Liver (tissue), 9 donors: ENCODE measurements around the gene NUB1. TPM values are rescaled to one million over a fixed set of nuclear protein-coding genes. Genes with fewer than 3 reads are reported as not detected.

Source experiments
- DNase-seq: peaks from one replicate; pipeline ENCODE4 v3.0.0-alpha.2; 2017; ENCODE audit warnings: low spot score
- H3K27ac ChIP-seq, 2 donors: one replicate each; pipeline ENCODE4 v1.7.0; 2013; ENCODE audit warnings: inconsistent platforms in 2 of 2, low read length in 2 of 2, control low read depth in 1 of 2, low read depth in 1 of 2, mild to moderate bottlenecking in 1 of 2
- H3K27me3 ChIP-seq, 4 donors: one replicate each; pipeline versions ENCODE4 v1.6.1 to v1.7.0; 2013; ENCODE audit warnings: low read length in 3 of 4, inconsistent platforms in 1 of 4, mild to moderate bottlenecking in 1 of 4, moderate library complexity in 1 of 4; ENCODE audit not compliant: control insufficient read depth in 4 of 4, insufficient read depth in 4 of 4
- H3K36me3 ChIP-seq, 4 donors: one replicate each; pipeline versions ENCODE4 v1.6.1 to v1.7.0; 2013; ENCODE audit warnings: low read length in 3 of 4, mild to moderate bottlenecking in 3 of 4, low read depth in 1 of 4, moderate library complexity in 1 of 4; ENCODE audit not compliant: control insufficient read depth in 4 of 4, insufficient read depth in 3 of 4
- H3K4me1 ChIP-seq, 4 donors: one replicate each; pipeline versions ENCODE4 v1.6.1 to v1.7.0; 2013; ENCODE audit warnings: low read length in 3 of 4, mild to moderate bottlenecking in 3 of 4, moderate library complexity in 1 of 4; ENCODE audit not compliant: control insufficient read depth in 4 of 4, insufficient read depth in 4 of 4
- H3K4me3 ChIP-seq, 3 donors: one replicate each; pipeline versions ENCODE4 v1.6.1 to v1.7.0; 2013; ENCODE audit warnings: low read length in 3 of 3, control low read depth in 1 of 3, low read depth in 1 of 3, mild to moderate bottlenecking in 1 of 3
- H3K9ac ChIP-seq, 2 donors: one replicate each; pipeline ENCODE4 v1.7.0; 2013; ENCODE audit warnings: low read length in 2 of 2, mild to moderate bottlenecking in 2 of 2, moderate library complexity in 2 of 2, control low read depth in 1 of 2, low read depth in 1 of 2
- H3K9me3 ChIP-seq, 4 donors: one replicate each; pipeline versions ENCODE4 v1.6.1 to v1.7.0; 2013; ENCODE audit warnings: low read length in 3 of 4; ENCODE audit not compliant: control insufficient read depth in 4 of 4
- EGR1 ChIP-seq, 2 donors: IDR thresholded peaks; 2 replicates each; pipeline ENCODE4 v1.6.1; 2016 to 2018; ENCODE audit warnings: antibody characterized with exemption in 2 of 2, low read depth in 2 of 2
- FOXA1 ChIP-seq: IDR thresholded peaks from 2 replicates; pipeline ENCODE4 v1.6.1; 2016; ENCODE audit warnings: antibody characterized with exemption
- GABPA ChIP-seq, 2 donors: IDR thresholded peaks in 1 of 2; conservative IDR thresholded peaks in 1 of 2; 2 replicates each; pipeline ENCODE4 v1.6.1; 2016; ENCODE audit warnings: antibody characterized with exemption in 2 of 2, mild to moderate bottlenecking in 1 of 2, moderate library complexity in 1 of 2
- HNF4A ChIP-seq, 2 donors: conservative IDR thresholded peaks; 2 replicates each; pipeline ENCODE4 v1.6.1; 2016; ENCODE audit warnings: antibody characterized with exemption in 2 of 2, mild to moderate bottlenecking in 2 of 2
- HNF4G ChIP-seq: IDR thresholded peaks from 2 replicates; pipeline ENCODE4 v1.6.1; 2016; ENCODE audit warnings: antibody characterized with exemption
- MAX ChIP-seq: IDR thresholded peaks from 2 replicates; pipeline ENCODE4 v1.6.1; 2016; ENCODE audit warnings: antibody characterized with exemption
- RAD21 ChIP-seq, 2 donors: IDR thresholded peaks; 2 replicates each; pipeline ENCODE4 v1.6.1; 2016; ENCODE audit warnings: antibody characterized with exemption in 2 of 2, mild to moderate bottlenecking in 2 of 2
- RXRA ChIP-seq, 2 donors: IDR thresholded peaks; 2 replicates each; pipeline ENCODE4 v1.6.1; 2017 to 2018; ENCODE audit warnings: antibody characterized with exemption in 2 of 2, mild to moderate bottlenecking in 1 of 2
- SP1 ChIP-seq: IDR thresholded peaks from 2 replicates; pipeline ENCODE4 v1.6.1; 2018; ENCODE audit warnings: antibody characterized with exemption, mild to moderate bottlenecking
- TAF1 ChIP-seq: conservative IDR thresholded peaks from 2 replicates; pipeline ENCODE4 v1.6.1; 2016; ENCODE audit warnings: antibody characterized with exemption, mild to moderate bottlenecking
- YY1 ChIP-seq: IDR thresholded peaks from 2 replicates; pipeline ENCODE4 v1.6.1; 2016; ENCODE audit warnings: antibody characterized with exemption, mild to moderate bottlenecking
- WGBS: extraction: QIAGEN DNeasy Blood & Tissue Kit; methylation state at CpG from one replicate; pipeline ENCODE4 v1.1.7; 2013; 5-methylcytosine and 5-hydroxymethylcytosine counted together
- polyA plus RNA-seq, 2 donors: library from polyadenylated mRNA; stranded (reverse) in 1 of 2; unstranded in 1 of 2; fragments of 200-250 nt in 1 of 2; fragments of >200 nt in 1 of 2; fragmentation: Nextera tagmentation in 1 of 2; extraction: Ambion mirVana in 1 of 2; gene quantifications; one replicate each; pipeline versions ENCODE4 v1.2.1 to v1.2.3, GENCODE V29; 2013 to 2015
- total RNA-seq, 2 donors: library from RNA; depleted of rRNA; stranded (reverse); fragments of >200 nt; gene quantifications; one replicate each; pipeline ENCODE4 v1.2.3, GENCODE V29; 2014
- TF ChIP-seq, protein P1 (sequence below): fragments of 150-350 bp; IDR thresholded peaks from 2 replicates; pipeline ENCODE4 v1.5.1; 2017; ENCODE audit warnings: improper control_type of control experiment, low read depth, low read length; ENCODE audit not compliant: missing input control
- TF ChIP-seq, protein P2 (sequence below): IDR thresholded peaks from 2 replicates; pipeline ENCODE4 v1.6.1; 2016; ENCODE audit warnings: antibody characterized with exemption
- TF ChIP-seq, protein P3 (sequence below): IDR thresholded peaks from 2 replicates; pipeline ENCODE4 v1.6.1; 2016; ENCODE audit warnings: antibody characterized with exemption, mild to moderate bottlenecking
- donor health status: healthy.
- donor health status: healthy.
- donor health status: healthy.
- donor health status: healthy.
- donor health status: healthy.

NUB1 gene
- total and polyA plus RNA-seq, 4 donors = 14.0 to 27.9 (median 18.8) TPM

DNA sequence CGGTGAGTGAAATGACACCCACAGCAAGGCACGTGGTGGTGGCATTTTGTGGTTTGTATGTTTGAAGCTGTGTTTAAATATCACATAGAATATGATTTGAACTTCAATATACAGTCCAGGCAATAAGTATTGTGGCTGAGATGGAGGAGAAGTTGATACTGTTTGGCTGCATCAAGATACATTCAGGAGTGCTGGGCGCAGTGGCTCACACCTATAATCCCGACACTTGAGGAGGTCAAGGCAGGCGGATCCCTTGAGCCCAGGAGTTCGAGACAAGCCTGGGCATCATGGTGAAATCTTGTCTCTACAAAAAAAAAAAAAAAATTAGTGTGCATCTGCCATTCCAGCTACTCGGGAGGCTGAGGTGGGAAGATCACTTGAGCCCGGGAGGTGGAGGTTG lies 35.2 kb upstream of the NUB1 start:
- WGBS = 77% methylated on average over 8 of the region's 8 CpGs
- Histone ChIP-seq H3K9me3 (no peaks in the 10 kb centered on the region), H3K4me3 (no peak overlapping the region), H3K9ac (no peak overlapping the region), H3K36me3 (no peaks in the 10 kb centered on the region), H3K4me1 (peaks cover 0 to 7% (median 4%) of the 10 kb centered on the region in 4 donors), H3K27ac (no peak overlapping the region), H3K27me3 (peaks cover 0 to 10% (median 0%) of the 10 kb centered on the region in 4 donors)
- DNase-seq = no peak
- TF ChIP-seq HNF4A (conservative IDR thresholded peaks at IDR 0.05) (no peak), RXRA (IDR thresholded peaks at IDR 0.05) (no peak), EGR1 (IDR thresholded peaks at IDR 0.05; ENCODE audit: low read depth in 2 of 2) (no peak), TAF1 (no peak), GABPA (IDR thresholded peaks at IDR 0.05 in 1 of 2, conservative IDR thresholded peaks at IDR 0.05 in 1 of 2) (no peak), MAX (no peak), RAD21 (IDR thresholded peaks at IDR 0.05) (no peak), HNF4G (no peak)
- TF ChIP-seq, protein P1, sequence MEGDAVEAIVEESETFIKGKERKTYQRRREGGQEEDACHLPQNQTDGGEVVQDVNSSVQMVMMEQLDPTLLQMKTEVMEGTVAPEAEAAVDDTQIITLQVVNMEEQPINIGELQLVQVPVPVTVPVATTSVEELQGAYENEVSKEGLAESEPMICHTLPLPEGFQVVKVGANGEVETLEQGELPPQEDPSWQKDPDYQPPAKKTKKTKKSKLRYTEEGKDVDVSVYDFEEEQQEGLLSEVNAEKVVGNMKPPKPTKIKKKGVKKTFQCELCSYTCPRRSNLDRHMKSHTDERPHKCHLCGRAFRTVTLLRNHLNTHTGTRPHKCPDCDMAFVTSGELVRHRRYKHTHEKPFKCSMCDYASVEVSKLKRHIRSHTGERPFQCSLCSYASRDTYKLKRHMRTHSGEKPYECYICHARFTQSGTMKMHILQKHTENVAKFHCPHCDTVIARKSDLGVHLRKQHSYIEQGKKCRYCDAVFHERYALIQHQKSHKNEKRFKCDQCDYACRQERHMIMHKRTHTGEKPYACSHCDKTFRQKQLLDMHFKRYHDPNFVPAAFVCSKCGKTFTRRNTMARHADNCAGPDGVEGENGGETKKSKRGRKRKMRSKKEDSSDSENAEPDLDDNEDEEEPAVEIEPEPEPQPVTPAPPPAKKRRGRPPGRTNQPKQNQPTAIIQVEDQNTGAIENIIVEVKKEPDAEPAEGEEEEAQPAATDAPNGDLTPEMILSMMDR = no peak
- TF ChIP-seq, protein P2, sequence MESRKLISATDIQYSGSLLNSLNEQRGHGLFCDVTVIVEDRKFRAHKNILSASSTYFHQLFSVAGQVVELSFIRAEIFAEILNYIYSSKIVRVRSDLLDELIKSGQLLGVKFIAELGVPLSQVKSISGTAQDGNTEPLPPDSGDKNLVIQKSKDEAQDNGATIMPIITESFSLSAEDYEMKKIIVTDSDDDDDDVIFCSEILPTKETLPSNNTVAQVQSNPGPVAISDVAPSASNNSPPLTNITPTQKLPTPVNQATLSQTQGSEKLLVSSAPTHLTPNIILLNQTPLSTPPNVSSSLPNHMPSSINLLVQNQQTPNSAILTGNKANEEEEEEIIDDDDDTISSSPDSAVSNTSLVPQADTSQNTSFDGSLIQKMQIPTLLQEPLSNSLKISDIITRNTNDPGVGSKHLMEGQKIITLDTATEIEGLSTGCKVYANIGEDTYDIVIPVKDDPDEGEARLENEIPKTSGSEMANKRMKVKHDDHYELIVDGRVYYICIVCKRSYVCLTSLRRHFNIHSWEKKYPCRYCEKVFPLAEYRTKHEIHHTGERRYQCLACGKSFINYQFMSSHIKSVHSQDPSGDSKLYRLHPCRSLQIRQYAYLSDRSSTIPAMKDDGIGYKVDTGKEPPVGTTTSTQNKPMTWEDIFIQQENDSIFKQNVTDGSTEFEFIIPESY = no peak
- TF ChIP-seq, protein P3, sequence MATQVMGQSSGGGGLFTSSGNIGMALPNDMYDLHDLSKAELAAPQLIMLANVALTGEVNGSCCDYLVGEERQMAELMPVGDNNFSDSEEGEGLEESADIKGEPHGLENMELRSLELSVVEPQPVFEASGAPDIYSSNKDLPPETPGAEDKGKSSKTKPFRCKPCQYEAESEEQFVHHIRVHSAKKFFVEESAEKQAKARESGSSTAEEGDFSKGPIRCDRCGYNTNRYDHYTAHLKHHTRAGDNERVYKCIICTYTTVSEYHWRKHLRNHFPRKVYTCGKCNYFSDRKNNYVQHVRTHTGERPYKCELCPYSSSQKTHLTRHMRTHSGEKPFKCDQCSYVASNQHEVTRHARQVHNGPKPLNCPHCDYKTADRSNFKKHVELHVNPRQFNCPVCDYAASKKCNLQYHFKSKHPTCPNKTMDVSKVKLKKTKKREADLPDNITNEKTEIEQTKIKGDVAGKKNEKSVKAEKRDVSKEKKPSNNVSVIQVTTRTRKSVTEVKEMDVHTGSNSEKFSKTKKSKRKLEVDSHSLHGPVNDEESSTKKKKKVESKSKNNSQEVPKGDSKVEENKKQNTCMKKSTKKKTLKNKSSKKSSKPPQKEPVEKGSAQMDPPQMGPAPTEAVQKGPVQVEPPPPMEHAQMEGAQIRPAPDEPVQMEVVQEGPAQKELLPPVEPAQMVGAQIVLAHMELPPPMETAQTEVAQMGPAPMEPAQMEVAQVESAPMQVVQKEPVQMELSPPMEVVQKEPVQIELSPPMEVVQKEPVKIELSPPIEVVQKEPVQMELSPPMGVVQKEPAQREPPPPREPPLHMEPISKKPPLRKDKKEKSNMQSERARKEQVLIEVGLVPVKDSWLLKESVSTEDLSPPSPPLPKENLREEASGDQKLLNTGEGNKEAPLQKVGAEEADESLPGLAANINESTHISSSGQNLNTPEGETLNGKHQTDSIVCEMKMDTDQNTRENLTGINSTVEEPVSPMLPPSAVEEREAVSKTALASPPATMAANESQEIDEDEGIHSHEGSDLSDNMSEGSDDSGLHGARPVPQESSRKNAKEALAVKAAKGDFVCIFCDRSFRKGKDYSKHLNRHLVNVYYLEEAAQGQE = no peak

DNA sequence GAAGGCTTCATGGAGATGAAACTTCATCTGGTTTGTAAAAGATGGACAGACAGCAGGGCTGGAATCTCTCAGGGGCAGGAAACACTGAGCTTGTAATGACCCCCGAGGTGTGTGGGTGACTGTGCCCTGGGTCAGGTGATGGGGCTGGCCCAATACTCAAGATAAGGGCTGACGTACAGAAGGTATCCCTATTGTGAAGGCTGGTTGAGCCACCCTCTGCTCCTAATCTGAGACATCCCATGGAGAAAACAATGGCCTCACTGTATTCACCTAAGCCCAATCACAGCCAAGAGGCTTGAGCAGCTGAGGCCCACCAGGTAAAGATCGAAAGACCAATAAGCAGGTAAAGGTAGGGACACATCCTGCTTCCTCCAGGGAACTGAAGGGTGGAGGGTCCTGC lies 34.8 kb upstream of the NUB1 start:
- DNase-seq = no peak
- Histone ChIP-seq H3K27me3 (peaks cover 0 to 7% (median 0%) of the 10 kb centered on the region in 4 donors), H3K9ac (no peak overlapping the region), H3K4me3 (no peak overlapping the region), H3K4me1 (peaks cover 0 to 7% (median 4%) of the 10 kb centered on the region in 4 donors), H3K36me3 (no peaks in the 10 kb centered on the region), H3K27ac (no peak overlapping the region), H3K9me3 (no peaks in the 10 kb centered on the region)
- WGBS = 67% methylated on average over 3 of the region's 3 CpGs
- TF ChIP-seq GABPA (IDR thresholded peaks at IDR 0.05 in 1 of 2, conservative IDR thresholded peaks at IDR 0.05 in 1 of 2) (no peak), FOXA1 (no peak), HNF4A (conservative IDR thresholded peaks at IDR 0.05) (no peak), HNF4G (no peak), RAD21 (IDR thresholded peaks at IDR 0.05) (no peak), MAX (no peak), YY1 (no peak), RXRA (IDR thresholded peaks at IDR 0.05) (no peak), EGR1 (IDR thresholded peaks at IDR 0.05; ENCODE audit: low read depth in 2 of 2) (no peak), SP1 (no peak)
- TF ChIP-seq, protein P3 = no peak
- TF ChIP-seq, protein P2 = no peak
